A172 (cell line): ENCODE measurements around the gene MSGN1. TPM values are rescaled to one million over a fixed set of nuclear protein-coding genes. Genes with fewer than 3 reads are reported as not detected.
A peak's percentile ranks its signal among the peaks of the same experiment; 100 is the strongest.

Experiments
- DNase-seq: peaks from one replicate; pipeline ENCODE4 v3.0.0-alpha.2; 2015; ENCODE audit warnings: low spot score
- total RNA-seq: library from RNA; depleted of rRNA; stranded (reverse); fragments of >200 nt; shearing (Covaris generic); gene quantifications from 2 replicates; pipeline ENCODE4 v1.2.3, GENCODE V29; 2014

Gene MSGN1
- total RNA-seq, 1 experiment from 2014 or later, result not detected

- no peak for DNase-seq
These were observed 11.1 kb upstream of the MSGN1 start for GRCh38 chr2:17805166-17805565.

GRCh38 chr2:17805717-17806363 lies 10.4 kb upstream of the MSGN1 start:
- no peak for DNase-seq

- peak; percentile 16 for DNase-seq
These were observed 3.1 kb upstream of the MSGN1 start for GRCh38 chr2:17813010-17813741.

GRCh38 chr2:17813742-17814473 lies 2.4 kb upstream of the MSGN1 start:
- DNase-seq, result no peak

GRCh38 chr2:17814601-17815000 lies 1.7 kb upstream of the MSGN1 start:
- DNase-seq, result no peak

GRCh38 chr2:17815468-17816184 lies 634 bp upstream of the MSGN1 start:
- no peak for DNase-seq

GRCh38 chr2:17818235-17818815 lies 2.1 kb downstream of the MSGN1 start:
- DNase-seq, result no peak

GRCh38 chr2:17821080-17821479 lies 4.8 kb downstream of the MSGN1 start:
- DNase-seq, result no peak

GRCh38 chr2:17821535-17822444 lies 5.5 kb downstream of the MSGN1 start:
- no peak for DNase-seq

- DNase-seq, result no peak
These were observed 6.3 kb downstream of the MSGN1 start for GRCh38 chr2:17822445-17823117.

- DNase-seq, result peak; percentile 6
These were observed 7.4 kb downstream of the MSGN1 start for GRCh38 chr2:17823646-17824045.

GRCh38 chr2:17827316-17827715 lies 11.1 kb downstream of the MSGN1 start:
- no peak for DNase-seq

- DNase-seq, result no peak
These were observed 11.5 kb downstream of the MSGN1 start for GRCh38 chr2:17827785-17828184.

GRCh38 chr2:17830053-17831034 lies 14.1 kb downstream of the MSGN1 start:
- DNase-seq, result no peak

- no peak for DNase-seq
These were observed 19.3 kb downstream of the MSGN1 start for GRCh38 chr2:17835516-17835915.

GRCh38 chr2:17839959-17840358 lies 23.7 kb downstream of the MSGN1 start:
- DNase-seq, result no peak

- DNase-seq, result no peak
These were observed 27.2 kb downstream of the MSGN1 start for GRCh38 chr2:17843457-17843856.

- no peak for DNase-seq
These were observed 29.5 kb downstream of the MSGN1 start for GRCh38 chr2:17845806-17846205.

- no peak for DNase-seq
These were observed 30.4 kb downstream of the MSGN1 start for GRCh38 chr2:17846676-17847075.
